C4-2B (cell line): ENCODE results near the gene ZNF688.

Experiments
- ZFX ChIP-seq: fragments of 450-650 bp; IDR thresholded peaks from 2 replicates; pipeline ENCODE4 v1.6.1; 2017
- TF ChIP-seq, protein P1 (sequence below): fragments of 450-650 bp; conservative IDR thresholded peaks from 2 replicates; pipeline ENCODE4 v1.5.1; 2017; ENCODE audit warnings: mild to moderate bottlenecking

GRCh38 chr16:30569281-30569680 is 2.2 kb downstream of the ZNF688 start:
- TF ChIP-seq, protein P1, sequence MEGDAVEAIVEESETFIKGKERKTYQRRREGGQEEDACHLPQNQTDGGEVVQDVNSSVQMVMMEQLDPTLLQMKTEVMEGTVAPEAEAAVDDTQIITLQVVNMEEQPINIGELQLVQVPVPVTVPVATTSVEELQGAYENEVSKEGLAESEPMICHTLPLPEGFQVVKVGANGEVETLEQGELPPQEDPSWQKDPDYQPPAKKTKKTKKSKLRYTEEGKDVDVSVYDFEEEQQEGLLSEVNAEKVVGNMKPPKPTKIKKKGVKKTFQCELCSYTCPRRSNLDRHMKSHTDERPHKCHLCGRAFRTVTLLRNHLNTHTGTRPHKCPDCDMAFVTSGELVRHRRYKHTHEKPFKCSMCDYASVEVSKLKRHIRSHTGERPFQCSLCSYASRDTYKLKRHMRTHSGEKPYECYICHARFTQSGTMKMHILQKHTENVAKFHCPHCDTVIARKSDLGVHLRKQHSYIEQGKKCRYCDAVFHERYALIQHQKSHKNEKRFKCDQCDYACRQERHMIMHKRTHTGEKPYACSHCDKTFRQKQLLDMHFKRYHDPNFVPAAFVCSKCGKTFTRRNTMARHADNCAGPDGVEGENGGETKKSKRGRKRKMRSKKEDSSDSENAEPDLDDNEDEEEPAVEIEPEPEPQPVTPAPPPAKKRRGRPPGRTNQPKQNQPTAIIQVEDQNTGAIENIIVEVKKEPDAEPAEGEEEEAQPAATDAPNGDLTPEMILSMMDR: no peak
- no peak for TF ChIP-seq ZFX
